Measurements from ENCODE around the gene CHMP4A.
"Not testable (repeated sequence)": the region's sequence is repeated elsewhere in the genome, so short reads cannot be mapped to it uniquely, and the experiment has no call there.

The CHMP4A gene

DNA sequence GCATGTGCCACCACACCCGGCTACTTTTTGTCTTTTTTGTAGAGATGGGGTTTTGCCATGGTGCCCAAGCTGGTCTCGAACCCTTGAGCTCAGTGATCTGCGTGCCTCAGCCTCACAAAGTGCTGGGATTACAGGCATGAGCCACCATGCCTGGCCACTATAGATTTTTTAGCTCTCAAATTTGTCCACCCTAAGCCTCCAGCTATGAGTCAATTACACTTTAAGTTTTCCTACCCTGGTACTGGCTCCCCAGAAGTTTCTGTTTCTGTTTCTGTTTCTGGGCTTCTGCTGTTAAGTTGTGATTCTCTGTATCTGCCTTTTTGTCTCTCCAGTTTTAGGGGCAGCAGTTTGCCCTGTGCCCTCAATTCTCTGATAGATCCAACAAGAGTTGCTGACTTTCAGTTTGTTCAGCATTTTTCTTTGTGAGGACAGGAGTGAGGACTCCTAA is 33.5 kb upstream of the CHMP4A start:
- no peak for DNase-seq

DNA sequence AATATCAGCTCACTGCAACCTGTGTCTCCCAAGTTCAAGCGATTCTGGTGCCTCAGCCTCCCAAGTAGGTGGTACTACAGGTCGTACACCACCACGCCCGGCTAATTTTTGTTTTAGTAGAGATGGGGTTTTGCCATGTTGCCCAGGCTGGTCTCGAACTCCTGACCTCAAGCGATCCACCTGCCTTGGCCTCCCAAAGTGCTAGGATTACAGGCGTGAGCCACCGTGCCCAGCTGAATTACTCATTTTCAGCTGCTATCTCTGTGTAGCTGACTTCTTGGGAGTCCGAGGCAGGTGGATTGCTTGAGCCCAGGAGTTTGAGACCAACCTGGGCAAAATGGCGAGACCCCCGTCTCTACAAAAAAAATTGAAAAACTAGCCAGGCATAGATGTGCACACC is 32.1 kb upstream of the CHMP4A start:
- DNase-seq = not testable (repeated sequence)

DNA sequence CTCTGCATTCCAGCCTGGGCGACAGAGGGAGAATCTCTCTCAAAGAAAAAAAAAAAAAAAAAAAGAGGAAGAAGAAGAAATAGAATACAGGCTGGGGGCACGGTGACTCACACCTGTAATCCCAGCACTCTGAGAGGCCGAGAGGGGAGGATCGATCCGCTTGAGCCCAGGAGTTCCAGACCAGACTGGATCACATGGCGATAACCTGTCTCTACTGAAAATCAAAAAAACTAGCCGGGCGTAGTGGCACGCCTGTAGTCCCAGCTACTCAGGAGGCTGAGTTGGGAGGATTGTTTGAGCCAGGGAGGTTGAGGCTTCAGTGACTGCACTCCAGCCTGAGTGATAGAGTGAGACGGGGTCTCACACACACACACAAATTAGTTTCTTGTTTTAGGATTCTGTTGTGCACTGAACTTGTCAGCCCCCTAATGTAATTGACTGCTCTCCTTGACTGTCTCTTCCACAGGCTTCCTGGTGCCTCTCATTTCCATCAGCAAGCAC is 30.1 kb upstream of the CHMP4A start:
- DNase-seq = no peak

DNA sequence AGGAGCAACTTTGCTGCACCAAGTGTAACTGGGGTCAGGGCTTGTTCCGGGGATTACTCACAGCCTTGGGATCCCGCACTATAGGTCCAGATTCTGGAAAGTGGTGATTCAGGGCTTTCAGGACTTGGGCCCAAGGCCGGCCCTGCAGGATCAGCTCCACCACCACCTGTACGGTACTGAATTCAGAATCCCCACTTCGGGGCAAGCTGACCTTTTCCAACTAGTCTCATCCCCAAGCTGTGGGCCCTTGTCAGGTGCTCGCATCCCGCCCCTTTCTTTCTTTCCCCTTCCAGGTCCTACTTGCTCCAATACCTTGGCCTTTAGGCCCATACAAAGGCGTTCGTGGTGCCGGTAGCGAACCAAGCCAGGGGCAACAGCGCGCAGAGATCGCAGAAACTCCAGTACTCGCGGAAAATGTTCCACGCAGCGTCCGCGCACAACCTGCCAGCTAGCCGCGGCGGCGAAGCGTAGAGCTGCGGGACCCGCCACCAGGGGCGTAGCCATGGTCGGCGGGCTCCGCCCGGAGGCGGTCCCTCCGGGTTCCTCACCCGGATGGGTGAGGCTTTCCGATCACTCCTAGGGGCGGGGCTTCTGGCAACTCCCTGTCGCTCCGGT is 28.6 kb upstream of the CHMP4A start:
- DNase-seq = peak; percentile 87

DNA sequence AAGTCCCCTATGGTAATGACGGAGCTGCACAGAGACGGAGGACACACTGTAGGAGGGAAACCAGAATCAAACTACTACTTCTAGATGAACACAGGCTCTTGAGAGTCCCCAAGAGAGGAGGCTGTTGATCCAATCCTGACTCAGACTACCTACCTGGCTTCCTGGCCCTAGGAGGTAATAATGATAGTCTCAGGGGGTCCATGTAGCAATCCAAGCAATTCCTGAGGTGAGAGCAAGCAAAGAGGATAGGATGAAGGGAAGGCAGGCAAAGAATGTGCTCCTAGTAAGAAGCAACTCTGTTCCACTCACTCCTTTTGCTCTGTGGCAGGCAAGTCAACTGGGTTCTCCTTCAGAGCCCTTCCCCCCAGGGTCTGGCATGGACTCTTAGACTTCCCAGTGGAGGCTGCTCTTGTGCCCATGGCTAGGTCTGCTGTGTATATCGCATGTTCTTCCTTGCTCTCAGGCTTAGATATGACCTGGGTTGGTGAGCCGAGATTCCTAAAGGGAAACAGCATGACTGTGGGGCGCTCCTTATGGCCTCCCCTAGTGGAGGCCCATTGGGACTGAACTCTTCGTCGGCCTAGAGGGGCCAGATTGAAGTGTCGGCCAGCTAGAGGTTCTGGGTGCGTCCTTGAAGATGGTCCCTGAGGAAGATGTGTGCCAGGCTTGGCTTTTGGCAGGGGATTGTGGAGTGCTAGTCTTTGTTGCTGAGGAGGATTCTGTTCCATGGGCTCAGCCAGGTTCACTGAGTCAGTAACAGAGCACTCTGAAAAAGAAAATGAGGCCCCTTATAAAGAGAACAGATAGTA is 27.0 kb upstream of the CHMP4A start:
- no peak for DNase-seq

DNA sequence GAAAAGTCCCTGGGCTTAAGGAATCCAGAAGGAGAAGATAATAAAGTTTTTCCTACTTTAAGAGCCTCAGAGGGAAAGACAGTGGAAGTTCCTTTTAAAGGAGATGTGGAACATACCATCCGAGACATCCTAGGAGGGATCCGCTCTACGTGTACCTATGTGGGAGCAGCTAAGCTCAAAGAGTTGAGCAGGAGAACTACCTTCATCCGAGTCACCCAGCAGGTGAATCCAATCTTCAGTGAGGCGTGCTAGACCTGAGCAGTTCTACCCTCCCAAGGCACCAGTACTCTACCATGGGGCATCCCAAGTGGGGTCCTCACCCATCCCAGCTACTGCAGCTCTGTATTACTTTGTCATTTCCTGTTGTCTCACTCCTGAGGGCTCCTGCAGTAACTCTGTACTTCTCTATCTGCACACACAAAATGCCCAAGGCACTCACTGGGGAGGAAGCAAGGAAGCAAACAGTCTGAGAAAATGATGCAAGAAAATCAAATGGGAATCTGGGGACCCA is 25.3 kb upstream of the CHMP4A start:
- DNase-seq = no peak

DNA sequence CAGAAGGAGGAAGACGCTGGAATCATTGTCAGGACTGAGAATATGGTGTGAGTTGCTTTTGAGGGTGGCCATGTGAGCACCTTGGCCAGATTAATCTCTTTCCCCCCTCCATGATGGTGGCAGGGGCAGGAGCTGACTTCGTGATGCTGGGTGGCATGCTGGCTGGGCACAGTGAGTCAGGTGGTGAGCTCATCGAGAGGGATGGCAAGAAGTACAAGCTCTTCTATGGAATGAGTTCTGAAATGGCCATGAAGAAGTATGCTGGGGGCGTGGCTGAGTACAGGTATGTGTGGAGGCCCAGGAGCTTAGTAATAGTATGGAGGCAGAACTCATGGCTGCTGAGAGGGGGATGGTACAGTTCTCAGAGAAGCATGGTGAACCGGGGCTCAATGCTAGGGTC is 24.8 kb upstream of the CHMP4A start:
- DNase-seq = no peak

DNA sequence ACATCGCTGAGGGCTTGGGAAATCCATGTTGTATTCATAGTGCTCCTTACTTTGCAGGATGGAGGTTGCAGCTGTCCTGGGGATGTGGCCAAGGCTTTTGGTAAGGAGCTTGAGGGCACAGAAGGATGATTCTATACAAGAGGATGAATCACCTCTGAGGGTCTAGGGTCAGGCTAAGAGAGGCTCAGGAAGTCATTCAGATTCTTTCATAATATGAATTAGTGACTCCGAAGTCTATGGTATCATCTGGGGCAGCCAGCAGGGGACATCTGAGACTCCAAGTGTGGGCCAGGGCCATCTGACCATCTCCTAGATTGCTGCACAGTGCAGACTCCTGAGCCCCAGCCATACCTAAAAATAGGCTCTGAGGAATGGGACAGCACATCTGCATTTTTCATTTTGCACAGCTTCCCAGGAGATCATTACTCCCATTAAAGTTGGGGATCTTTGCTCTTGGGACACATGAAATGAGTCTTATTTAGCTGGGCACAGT is 24.2 kb upstream of the CHMP4A start:
- DNase-seq = no peak

DNA sequence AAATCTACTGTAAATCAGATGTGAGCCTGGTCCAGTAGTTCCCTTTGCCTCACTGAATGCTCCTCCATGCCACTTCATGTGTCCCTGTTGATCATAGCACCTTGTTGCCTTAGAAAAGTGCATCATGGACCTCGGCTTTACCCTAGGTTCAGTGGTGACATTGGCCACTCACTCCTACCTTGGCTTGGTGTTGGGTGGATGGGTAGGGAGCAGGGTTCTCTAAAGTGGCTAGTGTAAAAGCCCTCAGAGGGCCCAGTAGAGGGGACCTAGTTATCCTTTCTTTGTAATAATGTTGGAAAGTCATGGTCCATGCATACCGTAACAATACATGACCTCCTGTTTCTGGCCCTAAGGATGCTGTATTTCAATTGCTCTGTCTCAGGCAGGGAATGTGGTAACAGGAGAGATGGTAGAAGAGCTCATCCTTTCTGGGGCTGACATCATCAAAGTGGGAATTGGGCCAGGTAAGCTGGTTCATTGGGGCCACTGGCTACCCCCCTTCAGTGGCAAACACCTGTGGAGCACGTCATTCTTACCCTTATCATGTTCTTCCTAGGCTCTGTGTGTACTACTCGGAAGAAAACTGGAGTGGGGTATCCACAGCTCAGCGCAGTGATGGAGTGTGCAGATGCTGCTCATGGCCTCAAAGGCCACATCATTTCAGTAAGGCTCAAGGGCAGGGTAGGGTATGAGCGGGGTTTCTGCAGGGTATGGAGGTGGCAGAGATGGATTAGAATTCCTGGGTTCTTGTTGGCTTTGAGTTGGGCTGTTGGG is 23.6 kb upstream of the CHMP4A start:
- no peak for DNase-seq

DNA sequence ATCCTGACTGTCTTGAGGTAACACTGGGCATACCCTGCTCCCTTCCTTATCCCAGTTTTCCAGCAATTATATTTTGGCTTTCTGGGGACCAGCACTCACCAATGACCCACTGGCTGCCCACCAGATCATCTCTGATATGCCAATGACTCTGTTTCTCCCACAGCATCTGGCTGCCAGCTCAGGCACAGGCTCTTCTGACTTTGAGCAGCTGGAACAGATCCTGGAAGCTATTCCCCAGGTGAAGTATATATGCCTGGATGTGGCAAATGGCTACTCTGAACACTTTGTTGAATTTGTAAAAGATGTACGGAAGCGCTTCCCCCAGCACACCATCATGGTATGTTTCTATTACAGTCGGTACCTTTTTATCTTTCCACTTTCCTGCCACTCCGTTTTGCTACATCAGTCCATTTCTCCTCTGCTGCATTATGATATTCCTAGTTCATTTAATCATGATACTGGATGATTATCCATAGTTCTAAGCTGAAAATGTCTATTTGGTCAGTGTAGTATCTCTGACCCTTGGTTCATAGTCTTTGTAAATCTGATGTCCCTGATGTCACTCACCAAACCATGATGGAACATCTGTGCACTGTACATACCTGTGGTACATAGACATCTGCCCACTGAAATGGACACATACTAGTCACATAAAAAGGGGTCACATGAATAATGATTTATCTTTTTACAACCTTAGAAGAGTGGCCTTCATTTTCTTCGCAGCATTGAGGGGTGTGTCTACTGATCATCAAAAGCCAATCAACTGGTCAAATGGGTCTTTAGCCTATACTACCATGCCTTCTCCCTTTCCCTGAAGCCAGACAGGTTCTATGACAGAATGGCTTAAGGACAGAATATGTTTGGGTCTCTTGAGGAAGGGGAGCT is 22.8 kb upstream of the CHMP4A start:
- DNase-seq = no peak

DNA sequence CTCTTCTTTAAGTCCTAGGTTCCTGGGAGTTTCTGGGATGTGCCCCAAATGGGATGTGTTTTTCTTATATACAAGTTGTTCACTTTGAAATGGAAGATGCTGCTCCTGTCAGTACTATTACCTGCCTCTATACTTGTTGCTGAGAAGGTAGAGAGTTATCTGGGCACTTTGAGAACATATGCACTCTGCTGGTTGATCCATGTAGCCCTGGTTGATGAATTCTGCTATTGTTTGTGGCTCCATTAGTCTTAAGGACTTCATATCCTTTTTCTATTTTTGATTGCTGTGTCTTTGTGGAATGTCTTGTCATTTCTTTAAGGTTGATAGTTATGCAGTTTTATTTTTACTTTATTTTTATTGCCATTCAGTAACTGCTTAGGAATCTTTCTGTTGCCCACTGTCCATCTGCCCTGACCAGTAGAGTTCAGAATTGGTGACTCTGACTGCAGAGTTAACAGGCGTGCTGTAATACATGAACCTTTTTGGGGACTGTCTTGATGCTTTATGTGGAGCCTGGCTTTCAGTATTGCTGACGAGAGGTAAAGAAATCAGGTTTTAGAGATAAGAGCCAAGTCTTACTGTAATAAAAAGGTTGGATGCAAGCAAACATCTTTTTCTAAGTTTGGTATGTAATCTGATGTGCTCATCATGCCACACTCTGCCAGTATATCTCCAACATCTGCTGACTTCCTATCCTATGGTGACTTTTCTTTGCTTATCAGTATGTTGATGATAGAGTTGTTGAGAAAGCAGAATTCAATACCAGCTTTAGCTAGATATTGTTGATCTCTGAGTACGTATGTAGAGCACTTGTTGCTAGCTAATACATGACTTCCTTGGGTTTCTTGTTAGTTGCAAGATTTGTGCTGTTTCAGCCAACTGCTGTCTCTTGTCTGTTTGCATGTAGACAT is 21.1 kb upstream of the CHMP4A start:
- DNase-seq = no peak

DNA sequence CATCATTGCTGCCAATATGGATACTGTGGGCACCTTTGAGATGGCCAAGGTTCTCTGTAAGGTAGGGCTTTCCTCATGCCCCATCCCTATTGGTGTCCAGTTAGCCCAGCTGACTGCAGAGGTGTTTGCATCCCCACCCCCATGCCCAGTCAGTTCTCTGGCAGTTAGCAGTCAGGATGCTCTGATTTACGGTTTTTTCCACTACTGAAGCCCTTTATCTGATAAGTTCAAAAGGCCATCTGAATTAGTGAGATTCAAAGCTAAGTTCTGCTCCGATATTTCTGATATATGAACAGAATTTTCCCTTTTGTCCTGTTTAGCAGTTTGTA is 20.2 kb upstream of the CHMP4A start:
- no peak for DNase-seq

DNA sequence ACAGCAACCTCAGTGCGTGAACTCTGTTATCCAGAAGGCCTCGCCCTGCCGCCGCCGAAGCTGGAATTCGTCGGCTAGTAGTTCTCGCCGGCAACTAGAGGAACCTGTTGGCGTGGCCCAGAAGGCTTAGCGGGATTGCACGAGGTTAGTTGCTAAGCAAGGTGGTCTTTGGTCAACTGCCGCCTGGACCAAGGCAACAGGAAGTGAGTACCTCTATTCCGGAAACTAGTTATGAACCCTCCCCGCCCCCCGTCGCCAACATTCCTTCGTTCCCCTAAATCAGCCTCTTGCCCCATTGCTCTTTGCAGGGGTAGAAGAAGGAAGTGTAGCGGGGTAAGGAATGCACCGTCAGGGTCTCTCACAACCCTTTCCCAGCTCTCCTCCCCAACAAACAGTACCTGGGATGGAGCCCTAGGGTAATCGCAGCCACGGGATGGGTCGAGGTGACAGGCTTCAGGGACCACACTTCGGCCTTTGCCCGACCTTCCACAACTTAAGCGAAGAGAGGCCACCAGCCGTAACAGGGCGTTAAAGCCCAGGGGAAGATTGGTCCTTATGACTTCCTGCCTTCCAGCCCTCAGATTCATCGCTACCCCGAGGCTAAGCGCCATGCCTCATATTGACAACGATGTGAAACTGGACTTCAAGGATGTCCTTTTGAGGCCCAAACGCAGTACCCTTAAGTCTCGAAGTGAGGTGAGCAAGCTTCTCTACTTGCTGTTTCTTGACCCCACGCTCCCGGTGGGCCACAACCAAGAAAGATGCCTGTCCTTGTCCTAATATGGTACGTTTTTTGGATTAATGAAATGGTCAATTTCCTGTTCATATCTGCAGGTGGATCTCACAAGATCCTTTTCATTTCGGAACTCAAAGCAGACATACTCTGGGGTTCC is 19.6 kb upstream of the CHMP4A start, which contains the start of gene GMPR2:
GMPR2 (plus strand) TSS at position 285 of the 893 bp plus-strand sequence; CDS start at position 610, 325 bp downstream.
- DNase-seq = no peak

DNA sequence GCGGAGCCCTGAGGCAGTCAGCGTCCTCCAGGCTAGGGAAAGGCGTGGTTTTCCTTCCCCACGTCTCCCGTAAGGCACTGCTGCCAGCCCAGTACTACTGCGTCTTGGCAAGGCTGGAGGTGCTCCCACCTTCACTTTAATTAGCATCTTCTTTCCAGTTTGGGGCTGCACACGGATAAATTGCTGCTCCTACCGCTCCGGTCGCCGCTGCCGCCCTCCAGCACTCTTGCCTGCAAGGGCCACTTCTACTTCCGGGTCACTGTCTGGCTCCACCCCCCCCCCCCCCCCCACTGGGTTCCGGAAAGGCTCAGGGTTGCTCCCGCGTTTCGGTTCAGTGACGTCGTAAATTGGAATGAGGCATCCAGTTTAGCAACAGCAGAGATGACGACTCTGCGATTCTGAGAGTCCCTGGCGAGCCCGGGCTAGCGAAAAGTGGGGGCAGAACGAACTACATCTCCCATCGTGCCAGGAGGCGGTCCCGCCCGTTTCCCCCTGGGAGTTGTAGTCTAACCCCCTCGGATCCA is 18.9 kb upstream of the CHMP4A start, which contains the start of gene NEDD8:
NEDD8 (minus strand) TSS at position 247 of the 524 bp plus-strand sequence; CDS start at position 147, 100 bp downstream.
- DNase-seq = peak; percentile 46

DNA sequence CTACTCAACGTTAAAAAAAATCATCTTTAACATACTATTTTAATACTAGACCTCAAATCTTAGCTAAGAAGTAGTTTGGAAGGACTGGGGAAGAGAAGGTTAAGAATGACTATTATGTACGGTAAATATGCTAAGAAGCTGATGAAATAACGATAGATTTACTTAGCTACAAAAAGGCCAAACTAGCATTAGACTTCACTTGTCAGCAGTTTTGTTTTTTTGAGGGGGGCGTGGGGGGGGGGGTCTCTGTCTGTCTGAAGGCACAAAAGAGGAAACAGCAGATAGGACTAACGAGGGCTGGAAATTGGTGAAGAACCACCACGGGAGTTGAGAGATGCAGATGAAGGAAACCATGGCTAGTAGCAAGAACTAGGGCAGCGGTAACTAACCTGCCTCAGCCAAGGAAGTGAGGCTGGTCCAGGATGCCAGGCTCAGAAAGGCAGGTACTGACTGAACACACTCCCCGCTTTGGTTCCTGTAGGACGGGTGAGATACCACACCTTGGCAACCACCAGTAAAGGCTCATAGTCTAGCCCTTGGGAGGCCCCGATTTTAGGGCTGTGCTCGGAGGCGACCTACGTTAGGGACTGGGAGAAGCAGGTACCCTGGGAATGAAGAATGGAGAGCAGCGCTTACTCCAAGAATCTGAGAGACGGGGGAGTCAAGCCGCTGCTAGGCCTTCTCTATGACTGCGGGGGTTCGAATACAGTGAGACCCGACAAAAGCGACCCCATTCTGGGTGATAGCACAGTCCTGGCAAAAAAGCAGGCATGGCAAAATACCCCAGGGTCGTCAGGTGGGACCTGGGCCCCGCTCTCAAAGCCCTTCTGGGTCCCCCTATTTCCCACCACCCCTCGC is 18.2 kb upstream of the CHMP4A start:
- no peak for DNase-seq

DNA sequence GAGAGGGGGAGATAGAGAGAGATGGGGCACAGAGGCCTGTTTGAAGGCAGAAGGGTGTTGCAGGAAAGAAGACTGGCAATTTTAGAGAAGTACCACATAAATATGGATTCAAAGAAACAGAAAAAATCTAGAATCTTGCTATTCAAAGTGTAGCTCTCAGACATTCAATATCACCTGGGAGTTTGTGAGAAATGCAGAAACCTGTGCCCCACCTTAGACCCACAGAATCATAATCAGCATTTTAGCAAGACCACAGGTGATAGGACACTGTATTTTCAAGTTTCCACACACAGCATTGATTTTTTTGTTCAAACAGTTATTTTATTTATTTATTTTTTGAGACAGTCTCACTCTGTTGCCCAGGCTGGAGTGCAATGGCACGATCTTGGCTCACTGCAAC is 15.6 kb upstream of the CHMP4A start:
- no peak for DNase-seq

DNA sequence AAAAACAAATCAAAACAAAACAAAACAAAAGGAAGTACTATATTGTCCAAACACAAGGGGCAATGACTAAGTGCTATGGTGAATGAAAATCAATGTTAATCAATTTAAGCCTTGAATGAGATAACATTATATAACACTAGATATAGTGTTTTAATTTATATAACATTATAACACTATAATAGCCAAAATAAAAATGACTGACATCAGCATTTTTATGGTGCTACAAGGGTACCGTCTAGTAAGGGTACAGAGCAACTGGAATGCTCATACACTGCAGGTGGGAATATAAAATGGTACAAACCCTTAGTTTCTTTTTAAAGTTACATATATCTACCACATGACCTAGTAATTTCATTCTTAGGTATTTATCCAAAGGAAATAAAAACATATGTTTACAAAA is 13.2 kb upstream of the CHMP4A start:
- DNase-seq = no peak

DNA sequence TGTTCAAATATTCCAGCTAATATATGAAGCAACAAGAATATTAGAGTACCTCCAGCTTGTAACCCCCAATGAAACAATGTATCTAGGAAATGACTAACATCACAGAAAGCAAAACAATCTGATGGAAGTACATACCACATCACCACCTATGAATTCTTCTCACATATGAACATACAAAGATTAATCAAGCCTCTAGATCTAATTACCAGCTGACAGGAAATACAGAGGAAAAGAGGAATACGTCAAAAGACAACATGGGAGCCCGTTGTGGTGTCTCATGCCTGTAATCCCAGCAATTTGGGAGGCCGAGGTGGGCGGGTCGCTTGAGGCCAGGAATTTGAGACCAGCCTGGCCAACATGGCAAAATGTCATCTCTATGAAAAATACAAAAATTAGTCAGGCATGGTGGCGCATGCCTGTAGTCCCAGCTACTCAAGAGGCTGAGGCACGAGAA is 11.4 kb upstream of the CHMP4A start:
- no peak for DNase-seq
